ENCODE results near the gene ASB2. TPM values are rescaled to one million over a fixed set of nuclear protein-coding genes. Genes with fewer than 3 reads are reported as not detected.
A peak's percentile ranks its signal among the peaks of the same experiment; 100 is the strongest.

The ASB2 gene
- total and polyA plus RNA-seq, 2 of the 13 experiments (the other 11 are each of a cell fraction or from before 2014, with no cell fraction given), result 0.82 to 4.1 TPM

DNA sequence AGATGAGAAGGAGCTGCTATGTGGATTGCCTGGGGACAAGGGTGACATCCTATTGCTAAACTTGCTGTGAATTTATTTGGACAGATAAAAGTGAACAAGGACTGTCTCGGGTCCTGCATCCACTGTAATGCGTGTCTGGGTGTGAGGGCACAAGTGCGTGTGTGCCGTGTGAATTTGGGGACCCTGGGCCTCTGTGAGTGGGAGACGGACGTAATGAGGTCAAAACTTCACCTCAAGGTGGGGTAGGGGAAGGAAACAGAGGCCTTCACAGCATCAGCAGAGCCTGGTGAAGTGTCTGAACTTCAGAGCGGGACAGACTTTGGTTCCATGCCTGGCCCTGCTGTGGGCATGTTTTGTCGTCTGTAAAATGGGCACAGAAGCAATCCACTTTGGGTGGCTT is 14.8 kb downstream of the ASB2 start:
- ChIA-PET CTCF (ENCODE audit: low intra/inter-chr PET ratio, low total read pairs) (no interaction called here), POLR2A (interaction anchor here (3.9 kb wide), 1 partner anchor 16 kb away, joined by 30 read pairs; no protein-coding TSS in a partner anchor)
- Histone ChIP-seq H3K4me3 (replicated peaks in 1 of 3; ENCODE audit: insufficient read depth in 1 of 3, low read depth in 2 of 3, low read length in 3 of 3) (no peak overlapping the region), H3K36me3 (replicated peaks in 1 of 2; ENCODE audit: control insufficient read depth in 1 of 2, insufficient read depth in 2 of 2, low read length in 2 of 2) (no peaks in the 10 kb centered on the region), H3K9me3 (ENCODE audit: low read length) (no peaks in the 10 kb centered on the region), H3K79me2 (ENCODE audit: insufficient read depth, low read length) (no peaks in the 10 kb centered on the region), H3K27ac (ENCODE audit: extremely low read length, insufficient read depth, low read length) (no peak overlapping the region), H3K27me3 (ENCODE audit: control insufficient read depth in 1 of 2, insufficient read depth in 2 of 2, low read length in 2 of 2) (no peaks in the 10 kb centered on the region), H3K4me2 (ENCODE audit: low read depth, low read length) (no peak overlapping the region), H3K9ac (ENCODE audit: insufficient read depth, low read depth, low read length) (no peak overlapping the region), H2AFZ (ENCODE audit: low read length) (no peak overlapping the region), H3K4me1 (ENCODE audit: insufficient read depth, low read length) (peaks cover 82% of the 10 kb centered on the region), H4K20me1 (ENCODE audit: insufficient read depth, low read length) (no peaks in the 10 kb centered on the region)
- no TSS peak for BruUV-seq (replicated peaks)
- in situ Hi-C loops (cut with HindIII; ENCODE audit: extremely low pct_ligation_motif_present, low pct_unique_long_range_greater_than_20kb) (no loop called here), intact Hi-C loops (cut with micrococcal nuclease; ENCODE audit: unreplicated experiment) (no loop called here)
- TF ChIP-seq TBX2 (CRISPR knock-in tag; IDR thresholded peaks at IDR 0.05; ENCODE audit: borderline replicate concordance), result no peak
- TF ChIP-seq ZNF629 (CRISPR knock-in tag; conservative IDR thresholded peaks at IDR 0.05), result peak; percentile 36; the same call in 1 of the 2 replicates
- DNase-seq (ENCODE audit: low spot score) (no peak), ATAC-seq (no peak), FAIRE-seq (no peak)
- 92% methylated on average over 8 of the region's 8 CpGs for WGBS (ENCODE audit: low lambda C conversion rate)

GRCh38 chr14:93960774-93961438 is 15.5 kb downstream of the ASB2 start:
- ATAC-seq, result no peak
- TF ChIP-seq ELF1 (CRISPR knock-in tag; IDR thresholded peaks at IDR 0.05), result no peak
- TF ChIP-seq YY1 (IDR thresholded peaks at IDR 0.05; ENCODE audit: insufficient read depth, insufficient replicate concordance, low read depth, low read length), result no peak
- no peak for TF ChIP-seq BCLAF1 (IDR thresholded peaks at IDR 0.05)
- TF ChIP-seq DPF2 (CRISPR knock-in tag; IDR thresholded peaks at IDR 0.05; ENCODE audit: borderline replicate concordance, low read depth), result no peak
- TF ChIP-seq RAD51 (IDR thresholded peaks at IDR 0.05; ENCODE audit: borderline replicate concordance), result no peak
- TF ChIP-seq POGZ (CRISPR knock-in tag; IDR thresholded peaks at IDR 0.05), result no peak
- TF ChIP-seq ZNF768 (CRISPR knock-in tag; IDR thresholded peaks at IDR 0.05), result peak; percentile 87
- TF ChIP-seq ZNF605 (CRISPR knock-in tag; IDR thresholded peaks at IDR 0.05), result no peak
- H3K27me3 ChIP-seq (ENCODE audit: control insufficient read depth in 1 of 2, insufficient read depth in 2 of 2, low read length in 2 of 2), result no peaks in the 10 kb centered on the region
- BruUV-seq (replicated peaks), result no TSS peak
- no peaks in the 10 kb centered on the region for H3K9me3 ChIP-seq (ENCODE audit: low read length)
- intact Hi-C loops (cut with micrococcal nuclease; ENCODE audit: unreplicated experiment), result no loop called here
- H3K27ac ChIP-seq (ENCODE audit: extremely low read length, insufficient read depth, low read length), result peak overlapping the region; percentile 79
- peaks cover 82% of the 10 kb centered on the region for H3K4me1 ChIP-seq (ENCODE audit: insufficient read depth, low read length)
- H3K9ac ChIP-seq (ENCODE audit: insufficient read depth, low read depth, low read length), result no peak overlapping the region
- H2AFZ ChIP-seq (ENCODE audit: low read length), result no peak overlapping the region
- DNase-seq (ENCODE audit: low spot score), result no peak
- 84% methylated on average over 3 of the region's 3 CpGs for WGBS (ENCODE audit: low lambda C conversion rate)
- CTCF ChIA-PET (ENCODE audit: low intra/inter-chr PET ratio, low total read pairs), result no interaction called here
- H3K36me3 ChIP-seq (replicated peaks in 1 of 2; ENCODE audit: control insufficient read depth in 1 of 2, insufficient read depth in 2 of 2, low read length in 2 of 2), result no peaks in the 10 kb centered on the region
- no peak for FAIRE-seq
- no peak overlapping the region for H3K4me3 ChIP-seq (replicated peaks in 1 of 3; ENCODE audit: insufficient read depth in 1 of 3, low read depth in 2 of 3, low read length in 3 of 3)
- in situ Hi-C loops (cut with HindIII; ENCODE audit: extremely low pct_ligation_motif_present, low pct_unique_long_range_greater_than_20kb), result no loop called here
- POLR2A ChIA-PET, result interaction anchor here (0.8 to 3.9 kb wide), 5 partner anchors 9 to 21 kb away, joined by 3 to 30 read pairs (median 16); no protein-coding TSS in a partner anchor
- no peaks in the 10 kb centered on the region for H3K79me2 ChIP-seq (ENCODE audit: insufficient read depth, low read length)
- no peaks in the 10 kb centered on the region for H4K20me1 ChIP-seq (ENCODE audit: insufficient read depth, low read length)
- H3K4me2 ChIP-seq (ENCODE audit: low read depth, low read length), result no peak overlapping the region
